Esophagus squamous epithelium (tissue), 4 donors: ENCODE results near the gene SERPINA5.

Experiments
- CTCF ChIP-seq, 6 experiments: fragments of 450-650 bp in 4 of 6; fragments of 200-600 bp in 2 of 6; sonication (generic) in 2 of 6; IDR thresholded peaks; one replicate each; pipeline ENCODE4 v1.5.1; 2016 to 2019; ENCODE audit warnings: antibody characterized with exemption in 6 of 6, mild to moderate bottlenecking in 4 of 6, moderate library complexity in 4 of 6
- POLR2A ChIP-seq, 4 donors: fragments of 450-650 bp; IDR thresholded peaks; one replicate each; pipeline ENCODE4 v1.6.1; 2017; ENCODE audit warnings: antibody characterized with exemption in 4 of 4, mild to moderate bottlenecking in 4 of 4, moderate library complexity in 3 of 4

GRCh38 chr14:94532447-94532846 lies 48.8 kb upstream of the SERPINA5 start:
- TF ChIP-seq POLR2A (IDR thresholded peaks at IDR 0.05): no peak
- TF ChIP-seq CTCF (IDR thresholded peaks at IDR 0.05): no peak
